H9 (cell line): ENCODE results near the gene STARD10. TPM values are rescaled to one million over a fixed set of nuclear protein-coding genes. Genes with fewer than 3 reads are reported as not detected.
"Not testable (repeated sequence)": the region's sequence is repeated elsewhere in the genome, so short reads cannot be mapped to it uniquely, and the experiment has no call there.

Experiments used
- DNase-seq: peaks from one replicate; pipeline ENCODE4 v3.0.0-alpha.2; 2017
- H2AFZ ChIP-seq: one replicate; pipeline ENCODE4 v1.6.1; 2013; ENCODE audit warnings: mild to moderate bottlenecking, low read length, control low read depth, moderate library complexity
- H2AK5ac ChIP-seq: 2 replicates; pipeline ENCODE4 v1.6.1; 2013; ENCODE audit warnings: low read length, control low read depth, mixed read lengths; ENCODE audit not compliant: insufficient read length
- H2BK120ac ChIP-seq: one replicate; pipeline ENCODE4 v1.6.1; 2013; ENCODE audit warnings: low read depth, mild to moderate bottlenecking, low read length, control low read depth, inconsistent platforms; ENCODE audit not compliant: poor library complexity, severe bottlenecking
- H2BK12ac ChIP-seq: 2 replicates; pipeline ENCODE4 v1.6.1; 2013; ENCODE audit warnings: low read length, control low read depth, mixed read lengths, low read depth; ENCODE audit not compliant: insufficient read length
- H2BK15ac ChIP-seq: 2 replicates; pipeline ENCODE4 v1.6.1; 2013; ENCODE audit warnings: low read depth, low read length, control low read depth
- H2BK20ac ChIP-seq: one replicate; pipeline ENCODE4 v1.6.1; 2013; ENCODE audit warnings: low read depth, mild to moderate bottlenecking, low read length, control low read depth, inconsistent platforms; ENCODE audit not compliant: poor library complexity, severe bottlenecking
- H2BK5ac ChIP-seq: 2 replicates; pipeline ENCODE4 v1.6.1; 2013; ENCODE audit warnings: low read length, control low read depth, mixed read lengths; ENCODE audit not compliant: insufficient read length
- H3K14ac ChIP-seq: 2 replicates; pipeline ENCODE4 v1.6.1; 2013; ENCODE audit warnings: low read length, control low read depth; ENCODE audit not compliant: insufficient read depth
- H3K18ac ChIP-seq: 2 replicates; pipeline ENCODE4 v1.6.1; 2013; ENCODE audit warnings: low read depth, mild to moderate bottlenecking, mixed read lengths, low read length, control low read depth; ENCODE audit not compliant: insufficient read length
- H3K23ac ChIP-seq: 2 replicates; pipeline ENCODE4 v1.6.1; 2013; ENCODE audit warnings: low read length, control low read depth, mixed read lengths, low read depth; ENCODE audit not compliant: insufficient read length
- H3K23me2 ChIP-seq: 2 replicates; pipeline ENCODE4 v1.6.1; 2013; ENCODE audit warnings: low read depth, mild to moderate bottlenecking, mixed read lengths, low read length, control low read depth; ENCODE audit not compliant: insufficient read length, poor library complexity, severe bottlenecking
- H3K27ac ChIP-seq: 2 replicates; pipeline ENCODE4 v1.5.1; 2013; ENCODE audit warnings: low read length, control low read depth, mixed read lengths, low read depth; ENCODE audit not compliant: insufficient read length
- H3K27me3 ChIP-seq: 2 replicates; pipeline ENCODE4 v1.6.1; 2013; ENCODE audit warnings: low read length, control low read depth, inconsistent platforms; ENCODE audit not compliant: insufficient read depth
- H3K4ac ChIP-seq: 2 replicates; pipeline ENCODE4 v1.6.1; 2013; ENCODE audit warnings: low read depth, mild to moderate bottlenecking, control low read depth, inconsistent platforms, low read length, moderate library complexity
- H3K4me1 ChIP-seq: 2 replicates; pipeline ENCODE4 v1.6.1; 2013; ENCODE audit warnings: low read length, control low read depth, inconsistent platforms; ENCODE audit not compliant: insufficient read depth
- H3K4me2 ChIP-seq: 2 replicates; pipeline ENCODE4 v1.6.1; 2013; ENCODE audit warnings: low read length, control low read depth, mixed read lengths; ENCODE audit not compliant: insufficient read length, insufficient read depth
- H3K56ac ChIP-seq: 2 replicates; pipeline ENCODE4 v1.6.1; 2013; ENCODE audit warnings: low read depth, mild to moderate bottlenecking, mixed read lengths, low read length, control low read depth; ENCODE audit not compliant: insufficient read length
- H3K79me1 ChIP-seq: 2 replicates; pipeline ENCODE4 v1.6.1; 2013; ENCODE audit warnings: low read depth, mild to moderate bottlenecking, moderate library complexity, low read length, control low read depth, inconsistent platforms; ENCODE audit not compliant: insufficient read depth, poor library complexity, severe bottlenecking
- H3K79me2 ChIP-seq: 2 replicates; pipeline ENCODE4 v1.6.1; 2013; ENCODE audit warnings: low read length, control low read depth, inconsistent platforms; ENCODE audit not compliant: insufficient read depth
- H3K9ac ChIP-seq: 2 replicates; pipeline ENCODE4 v1.6.1; 2013; ENCODE audit warnings: low read length, control low read depth, mixed read lengths; ENCODE audit not compliant: insufficient read length; ENCODE audit errors: extremely low read depth
- H3K9me3 ChIP-seq: one replicate; pipeline ENCODE4 v1.6.1; 2013; ENCODE audit warnings: low read depth, low read length, inconsistent platforms; ENCODE audit not compliant: control insufficient read depth
- H3T11ph ChIP-seq: one replicate; pipeline ENCODE4 v1.6.1; 2013; ENCODE audit warnings: mild to moderate bottlenecking, low read length, control low read depth, inconsistent platforms
- H4K20me1 ChIP-seq: one replicate; pipeline ENCODE4 v1.6.1; 2013; ENCODE audit not compliant: control insufficient read depth, insufficient read length, insufficient read depth
- H4K5ac ChIP-seq: 2 replicates; pipeline ENCODE4 v1.6.1; 2013; ENCODE audit warnings: low read depth, mild to moderate bottlenecking, mixed read lengths, low read length, control low read depth; ENCODE audit not compliant: insufficient read length
- H4K8ac ChIP-seq: replicated peaks from 2 replicates; pipeline ENCODE4 v1.6.1; 2013; ENCODE audit warnings: low read length, control low read depth, mixed read lengths, low read depth; ENCODE audit not compliant: insufficient read length
- H4K91ac ChIP-seq: 2 replicates; pipeline ENCODE4 v1.6.1; 2013; ENCODE audit warnings: low read depth, mild to moderate bottlenecking, moderate library complexity, mixed read lengths, low read length, control low read depth; ENCODE audit not compliant: insufficient read length
- H3K27ac Mint-ChIP-seq, 3 experiments: 2 replicates in 2 of 3; 3 replicates in 1 of 3; pipeline ENCODE4 v1.8.0; 2020 to 2021; ENCODE audit warnings: mixed read lengths in 3 of 3, mild to moderate bottlenecking in 1 of 3, moderate library complexity in 1 of 3
- H3K27me3 Mint-ChIP-seq: 2 replicates; pipeline ENCODE4 v1.8.0; 2021; ENCODE audit warnings: low read depth, mild to moderate bottlenecking, moderate library complexity, mixed read lengths
- H3K36me3 Mint-ChIP-seq, 3 experiments: 2 replicates in 2 of 3; 3 replicates in 1 of 3; pipeline ENCODE4 v1.8.0; 2020 to 2021; ENCODE audit warnings: low read depth in 3 of 3, mixed read lengths in 3 of 3; ENCODE audit not compliant: insufficient read depth in 1 of 3
- H3K4me1 Mint-ChIP-seq, 2 experiments: 2 replicates each; pipeline ENCODE4 v1.8.0; 2020; ENCODE audit warnings: mixed read lengths in 2 of 2
- H3K4me3 Mint-ChIP-seq, 2 experiments: 2 replicates in 1 of 2; 3 replicates in 1 of 2; pipeline ENCODE4 v1.8.0; 2020 to 2021; ENCODE audit warnings: mild to moderate bottlenecking in 2 of 2, mixed read lengths in 2 of 2, moderate library complexity in 1 of 2
- H3K9me3 Mint-ChIP-seq, 2 experiments: 2 replicates in 1 of 2; 3 replicates in 1 of 2; pipeline ENCODE4 v1.8.0; 2020; ENCODE audit warnings: mild to moderate bottlenecking in 2 of 2, mixed read lengths in 2 of 2, moderate library complexity in 1 of 2
- CTCF ChIP-seq: fragments of 200-600 bp; sonication (generic); conservative IDR thresholded peaks from 3 replicates; pipeline ENCODE4 v1.8.0; 2021; ENCODE audit warnings: antibody characterized with exemption, mild to moderate bottlenecking
- WGBS: extraction: QIAGEN DNeasy Blood & Tissue Kit; methylation state at CpG from one replicate; pipeline ENCODE4 v1.1.7; 2013; ENCODE audit warnings: missing lambda C conversion rate, low lambda C conversion rate, mixed read lengths; ENCODE audit not compliant: insufficient read length; ENCODE audit errors: extremely low coverage; 5-methylcytosine and 5-hydroxymethylcytosine counted together
- total RNA-seq: library from RNA; stranded (reverse); gene quantifications from 2 replicates; pipeline ENCODE4 v1.2.1, GENCODE V29; 2021

STARD10 gene
- total RNA-seq, 1 experiment from 2014 or later = 24.4 TPM

DNA sequence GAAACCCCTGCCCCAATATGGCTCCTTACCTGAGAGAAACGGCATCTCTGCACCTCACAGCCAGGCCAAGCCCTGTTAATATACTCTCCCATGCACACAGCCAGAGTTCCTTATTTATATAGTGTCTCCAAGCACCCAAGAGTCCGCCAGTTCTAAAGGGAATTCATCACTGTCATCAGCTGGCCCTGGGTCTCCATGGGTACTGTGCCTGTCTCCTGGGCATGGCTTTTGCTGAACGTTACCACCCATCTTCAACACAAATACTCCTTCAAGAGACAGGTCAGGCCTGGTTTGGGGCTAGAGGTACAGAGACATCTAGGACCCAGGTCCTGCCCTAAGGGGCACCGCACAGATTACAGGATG is 18.7 kb upstream of the STARD10 start:
- no peaks in the 10 kb centered on the region for H3K79me1 ChIP-seq
- TF ChIP-seq CTCF = no peak
- Mint-ChIP-seq H3K4me1 (peaks cover 24 to 27% of the 10 kb centered on the region in 2 experiments), H3K4me3 (peak overlapping the region; percentile 86 to 91; a peak in 4 of 5 replicates), H3K27ac (peak overlapping the region in 1 of 3 experiments; percentile 23; a peak in 1 of 7 replicates), H3K36me3 (peaks cover 3 to 25% (median 20%) of the 10 kb centered on the region in 3 experiments; a peak in 6 of 7 replicates), H3K27me3 (peaks cover 7% of the 10 kb centered on the region), H3K9me3 (no peaks in the 10 kb centered on the region; a peak in 1 of 5 replicates)
- no peak for DNase-seq
- H3K9me3 ChIP-seq = no peaks in the 10 kb centered on the region
- no peak overlapping the region for H3K4ac ChIP-seq
- no peak overlapping the region for H2BK15ac ChIP-seq
- H3K79me2 ChIP-seq = no peaks in the 10 kb centered on the region
- no peak overlapping the region for H4K8ac ChIP-seq
- WGBS = no CpG with 5 or more reads among the region's 4 CpGs
- no peak overlapping the region for H3K9ac ChIP-seq
- no peak overlapping the region for H3K18ac ChIP-seq
- no peak overlapping the region for H3K56ac ChIP-seq
- H2BK120ac ChIP-seq = no peak overlapping the region
- peak overlapping the region; percentile 52 for H3K4me2 ChIP-seq
- no peak overlapping the region for H2BK20ac ChIP-seq
- peaks cover 17% of the 10 kb centered on the region for H3K23me2 ChIP-seq
- no peak overlapping the region for H3K27ac ChIP-seq
- H3T11ph ChIP-seq = no peak overlapping the region
- no peaks in the 10 kb centered on the region for H4K20me1 ChIP-seq
- no peak overlapping the region for H2BK5ac ChIP-seq
- no peak overlapping the region for H3K14ac ChIP-seq
- H3K23ac ChIP-seq = no peak overlapping the region
- no peak overlapping the region for H2AFZ ChIP-seq
- no peak overlapping the region for H2BK12ac ChIP-seq
- H2AK5ac ChIP-seq = no peak overlapping the region
- no peaks in the 10 kb centered on the region for H3K27me3 ChIP-seq
- no peak overlapping the region for H4K91ac ChIP-seq
- peaks cover 5% of the 10 kb centered on the region; the same call in 1 of the 2 replicates for H3K4me1 ChIP-seq
- H4K5ac ChIP-seq = no peak overlapping the region

GRCh38 chr11:72811686-72812085 is 17.8 kb upstream of the STARD10 start:
- not testable (repeated sequence) for H3K9ac ChIP-seq, H3K27ac Mint-ChIP-seq, H3T11ph ChIP-seq, H3K4me1 ChIP-seq, H3K79me2 ChIP-seq, H3K79me1 ChIP-seq, H3K4ac ChIP-seq, H3K9me3 Mint-ChIP-seq, H2BK5ac ChIP-seq, H3K27me3 Mint-ChIP-seq, H2BK15ac ChIP-seq, H3K56ac ChIP-seq, H2AFZ ChIP-seq, H2BK120ac ChIP-seq, H4K20me1 ChIP-seq, H4K91ac ChIP-seq, H3K18ac ChIP-seq, H3K27ac ChIP-seq, H3K23ac ChIP-seq, H2AK5ac ChIP-seq, H2BK20ac ChIP-seq, H3K4me3 Mint-ChIP-seq, H4K8ac ChIP-seq, H3K4me2 ChIP-seq, DNase-seq, H2BK12ac ChIP-seq, H3K9me3 ChIP-seq, H3K14ac ChIP-seq, H3K27me3 ChIP-seq, H4K5ac ChIP-seq
- Mint-ChIP-seq H3K4me1 (peaks cover 24 to 27% of the 10 kb centered on the region in 2 experiments), H3K36me3 (peaks cover 0 to 22% (median 17%) of the 10 kb centered on the region in 3 experiments; a peak in 6 of 7 replicates)
- WGBS = no CpG with 5 or more reads among the region's 10 CpGs
- H3K23me2 ChIP-seq = peaks cover 17% of the 10 kb centered on the region
